ENCODE results near the gene ERVH48-1.
A peak's percentile ranks its signal among the peaks of the same experiment; 100 is the strongest.
"Not testable (repeated sequence)": the region's sequence is repeated elsewhere in the genome, so short reads cannot be mapped to it uniquely, and the experiment has no call there.

ERVH48-1 gene

GRCh38 chr21:42906233-42906632, 19.2 kb downstream of the ERVH48-1 start:
- no peak for DNase-seq (ENCODE audit: low spot score)

GRCh38 chr21:42905195-42905594, 20.2 kb downstream of the ERVH48-1 start:
- no peak for DNase-seq (ENCODE audit: low spot score)

GRCh38 chr21:42903817-42904216, 21.6 kb downstream of the ERVH48-1 start:
- DNase-seq (ENCODE audit: low spot score) = no peak

- no peak for DNase-seq (ENCODE audit: low spot score)
Observed at GRCh38 chr21:42900446-42900845, 25.0 kb downstream of the ERVH48-1 start.

GRCh38 chr21:42892931-42893755, 32.3 kb downstream of the ERVH48-1 start, which contains the start of gene NDUFV3:
Gene NDUFV3, plus strand, starts transcription at chr21:42893309. Its CDS starts 25 bp downstream, at chr21:42893334.
- peak; percentile 100 for DNase-seq (ENCODE audit: low spot score)

- no peak for DNase-seq (ENCODE audit: low spot score)
Observed at GRCh38 chr21:42892582-42892930, 32.9 kb downstream of the ERVH48-1 start.

- no peak for DNase-seq (ENCODE audit: low spot score)
Observed at GRCh38 chr21:42887326-42887725, 38.1 kb downstream of the ERVH48-1 start.

- no peak for DNase-seq (ENCODE audit: low spot score)
Observed at GRCh38 chr21:42883921-42884320, 41.5 kb downstream of the ERVH48-1 start.

GRCh38 chr21:42880352-42880751, 45.1 kb downstream of the ERVH48-1 start:
- no peak for DNase-seq (ENCODE audit: low spot score)

GRCh38 chr21:42878993-42879787, 46.2 kb downstream of the ERVH48-1 start, which contains the start of gene WDR4:
Gene WDR4, minus strand, starts transcription at chr21:42879539. Its CDS starts 44 bp downstream, at chr21:42879495.
- DNase-seq (ENCODE audit: low spot score) = peak; percentile 99

- no peak for DNase-seq (ENCODE audit: low spot score)
Observed at GRCh38 chr21:42878678-42878992, 46.8 kb downstream of the ERVH48-1 start.

GRCh38 chr21:42875811-42876210, 49.6 kb downstream of the ERVH48-1 start:
- not testable (repeated sequence) for DNase-seq (ENCODE audit: low spot score)

GRCh38 chr21:42873096-42873495, 52.3 kb downstream of the ERVH48-1 start:
- DNase-seq (ENCODE audit: low spot score) = no peak

- DNase-seq (ENCODE audit: low spot score) = no peak
Observed at GRCh38 chr21:42868196-42868595, 57.2 kb downstream of the ERVH48-1 start.
